Vagina (tissue), 2 donors: ENCODE results near the gene CHRNA10. TPM values are rescaled to one million over a fixed set of nuclear protein-coding genes. Genes with fewer than 3 reads are reported as not detected.

Source experiments
- DNase-seq, 2 donors: peaks; one replicate each; pipeline ENCODE4 v3.0.0-alpha.2; 2017; ENCODE audit errors: extremely low spot score in 2 of 2
- H3K27ac ChIP-seq: fragments of 200-600 bp; sonication (generic); one replicate; pipeline ENCODE4 v1.5.1; 2019
- H3K27me3 ChIP-seq: fragments of 200-600 bp; sonication (generic); one replicate; pipeline ENCODE4 v1.5.1; 2019
- H3K36me3 ChIP-seq, 2 donors: fragments of 200-600 bp; sonication (generic); one replicate each; pipeline ENCODE4 v1.5.1; 2017 to 2019
- H3K4me1 ChIP-seq: fragments of 200-600 bp; sonication (generic); one replicate; pipeline ENCODE4 v1.5.1; 2019
- H3K4me3 ChIP-seq, 2 donors: fragments of 200-600 bp; sonication (generic); 1 replicate in 1 of 2; 2 replicates in 1 of 2; pipeline ENCODE4 v1.5.1; 2016 to 2019
- H3K9me3 ChIP-seq: fragments of 200-600 bp; sonication (generic); one replicate; pipeline ENCODE4 v1.5.1; 2019
- POLR2A ChIP-seq, 2 donors: fragments of 450-650 bp; IDR thresholded peaks; one replicate each; pipeline ENCODE4 v1.6.1; 2017; ENCODE audit warnings: antibody characterized with exemption in 2 of 2, mild to moderate bottlenecking in 2 of 2, moderate library complexity in 2 of 2
- intact Hi-C: fragments of 100-400 bp; cut with DNase I; formaldehyde crosslinking; loops from one replicate; pipeline ENCODE4 v1.15.1; 2023
- small RNA-seq: library from RNA; depleted of rRNA; stranded (forward); fragments of <200 nt; gene quantifications from one replicate; pipeline ENCODE3, GENCODE V24; 2016
- total RNA-seq: library from RNA; depleted of rRNA; stranded (reverse); fragments of >200 nt; gene quantifications from one replicate; pipeline ENCODE4 v1.2.3, GENCODE V29; 2016
- TF ChIP-seq, protein P1 (sequence below), 3 experiments: fragments of 450-650 bp in 2 of 3; fragments of 200-600 bp in 1 of 3; sonication (generic) in 1 of 3; IDR thresholded peaks; one replicate each; pipeline ENCODE4 v1.5.1; 2017 to 2019; ENCODE audit warnings: antibody characterized with exemption in 3 of 3, mild to moderate bottlenecking in 2 of 3, moderate library complexity in 2 of 3

CHRNA10 gene
- total RNA-seq, 1 donor from 2014 or later = not detected

DNA sequence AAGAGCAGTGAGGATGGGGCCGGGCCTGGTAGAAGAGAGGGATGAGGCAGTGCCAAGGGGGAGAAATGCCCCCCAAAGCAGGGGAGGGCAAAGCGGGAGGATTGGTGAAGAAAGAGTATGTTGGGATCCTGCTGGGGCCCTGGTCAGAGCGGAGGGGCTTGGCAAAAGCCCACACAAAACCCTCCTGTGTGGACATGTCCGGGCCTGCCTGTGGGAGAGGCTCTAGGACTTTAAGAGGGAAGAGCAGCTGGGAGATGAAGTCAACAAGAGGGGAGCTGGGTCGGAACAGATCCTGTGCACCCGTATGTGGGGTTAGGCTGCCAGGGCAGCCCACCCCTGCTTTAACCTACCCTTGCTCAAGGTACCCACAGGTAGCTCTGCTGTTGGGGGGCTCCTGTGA, 55.2 kb downstream of the CHRNA10 start:
- TF ChIP-seq, protein P1, sequence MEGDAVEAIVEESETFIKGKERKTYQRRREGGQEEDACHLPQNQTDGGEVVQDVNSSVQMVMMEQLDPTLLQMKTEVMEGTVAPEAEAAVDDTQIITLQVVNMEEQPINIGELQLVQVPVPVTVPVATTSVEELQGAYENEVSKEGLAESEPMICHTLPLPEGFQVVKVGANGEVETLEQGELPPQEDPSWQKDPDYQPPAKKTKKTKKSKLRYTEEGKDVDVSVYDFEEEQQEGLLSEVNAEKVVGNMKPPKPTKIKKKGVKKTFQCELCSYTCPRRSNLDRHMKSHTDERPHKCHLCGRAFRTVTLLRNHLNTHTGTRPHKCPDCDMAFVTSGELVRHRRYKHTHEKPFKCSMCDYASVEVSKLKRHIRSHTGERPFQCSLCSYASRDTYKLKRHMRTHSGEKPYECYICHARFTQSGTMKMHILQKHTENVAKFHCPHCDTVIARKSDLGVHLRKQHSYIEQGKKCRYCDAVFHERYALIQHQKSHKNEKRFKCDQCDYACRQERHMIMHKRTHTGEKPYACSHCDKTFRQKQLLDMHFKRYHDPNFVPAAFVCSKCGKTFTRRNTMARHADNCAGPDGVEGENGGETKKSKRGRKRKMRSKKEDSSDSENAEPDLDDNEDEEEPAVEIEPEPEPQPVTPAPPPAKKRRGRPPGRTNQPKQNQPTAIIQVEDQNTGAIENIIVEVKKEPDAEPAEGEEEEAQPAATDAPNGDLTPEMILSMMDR (IDR thresholded peaks at IDR 0.05) = no peak
- TF ChIP-seq POLR2A (IDR thresholded peaks at IDR 0.05) = no peak
- Histone ChIP-seq H3K27ac (no peak overlapping the region), H3K9me3 (no peaks in the 10 kb centered on the region), H3K4me1 (no peaks in the 10 kb centered on the region), H3K36me3 (no peaks in the 10 kb centered on the region), H3K27me3 (no peaks in the 10 kb centered on the region), H3K4me3 (no peak overlapping the region)
- intact Hi-C loops = no loop called here
- no peak for DNase-seq

Small RNA genes lying within 50 kb of the gene (small RNA-seq; reads per million reads assigned to genes)
- gene RF00019 (not detected), gene RNU6-1143P (not detected)

Other genes with a start within 250 kb of the CHRNA10 start
- gene ART5, start 29.4 kb downstream of the CHRNA10 start, total RNA-seq = 3.2 TPM
- gene ART1, start 26.3 kb downstream of the CHRNA10 start, total RNA-seq = not detected
- 110 TPM for gene NUP98, start 126.2 kb upstream of the CHRNA10 start, total RNA-seq
- 19.6 TPM for gene PGAP2, start 137.2 kb upstream of the CHRNA10 start, total RNA-seq
- gene RHOG, start 169.6 kb upstream of the CHRNA10 start, total RNA-seq = 107 TPM
- 68.8 TPM for gene STIM1, start 184.3 kb upstream of the CHRNA10 start, total RNA-seq